HG03520 (cell line): Measurements from ENCODE around the gene REPS2.
"Not testable (repeated sequence)": the region's sequence is repeated elsewhere in the genome, so short reads cannot be mapped to it uniquely, and the experiment has no call there.

ENCODE experiments used
- ATAC-seq: cut with Tn5 transposase; IDR thresholded peaks from one replicate; pipeline ENCODE4 v1.9.1; 2021; ENCODE audit warnings: mild to moderate bottlenecking, moderate library complexity; ENCODE audit not compliant: unreplicated experiment

Gene REPS2

DNA sequence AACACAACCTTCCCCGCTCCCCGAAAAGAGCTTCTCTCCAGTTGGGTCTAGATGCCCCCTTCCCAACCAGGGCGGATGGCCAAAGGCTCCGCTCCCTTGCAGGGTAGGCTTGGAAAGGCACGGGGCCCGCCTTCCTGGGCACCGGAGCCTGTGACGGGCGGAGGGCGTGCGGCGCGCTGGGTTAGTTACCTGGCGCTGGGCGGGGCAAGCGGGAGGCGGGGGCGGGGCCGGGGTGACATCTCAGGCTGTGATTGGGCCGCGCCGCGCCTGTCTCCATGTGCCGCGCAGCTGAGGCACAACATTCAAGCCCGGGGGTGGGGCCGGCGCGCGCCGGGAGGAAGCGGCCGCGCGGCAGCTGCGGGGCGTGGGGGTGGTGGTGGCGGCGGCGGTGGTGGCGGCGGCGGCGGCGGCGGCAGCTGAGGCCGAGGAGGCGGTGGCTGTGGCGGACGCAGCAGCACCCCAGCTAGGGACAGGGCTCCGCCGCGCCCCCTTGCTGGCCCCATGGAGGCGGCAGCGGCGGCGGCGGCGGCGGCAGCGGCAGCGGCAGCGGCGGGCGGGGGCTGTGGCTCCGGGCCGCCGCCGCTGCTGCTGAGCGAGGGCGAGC is at the start of gene REPS2:
TSS of gene REPS2 (plus strand) at position 298 of the 604 bp plus-strand sequence. CDS start at position 502, 204 bp downstream.
- peak; percentile 88 for ATAC-seq

DNA sequence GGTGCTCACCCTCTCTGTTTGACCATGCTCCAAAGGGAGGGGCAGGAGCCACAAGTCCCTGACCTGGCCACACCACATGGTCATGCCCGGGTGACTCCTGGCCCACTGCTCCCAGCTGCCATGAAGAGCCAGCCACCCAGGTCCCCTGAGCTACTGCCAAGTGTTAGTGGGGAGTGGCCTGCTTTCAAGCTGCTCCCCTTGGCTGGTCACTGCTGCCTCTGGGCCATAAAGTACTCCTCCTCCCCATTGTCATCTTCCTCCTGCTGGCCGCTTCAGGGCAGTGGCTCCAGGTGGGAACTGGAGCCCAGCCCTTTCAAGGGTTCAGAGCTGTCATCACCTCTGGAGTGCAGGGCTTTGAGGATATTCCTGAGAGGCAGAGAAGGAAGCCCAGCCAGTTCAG is 49.0 kb upstream of the REPS2 start:
- no peak for ATAC-seq

DNA sequence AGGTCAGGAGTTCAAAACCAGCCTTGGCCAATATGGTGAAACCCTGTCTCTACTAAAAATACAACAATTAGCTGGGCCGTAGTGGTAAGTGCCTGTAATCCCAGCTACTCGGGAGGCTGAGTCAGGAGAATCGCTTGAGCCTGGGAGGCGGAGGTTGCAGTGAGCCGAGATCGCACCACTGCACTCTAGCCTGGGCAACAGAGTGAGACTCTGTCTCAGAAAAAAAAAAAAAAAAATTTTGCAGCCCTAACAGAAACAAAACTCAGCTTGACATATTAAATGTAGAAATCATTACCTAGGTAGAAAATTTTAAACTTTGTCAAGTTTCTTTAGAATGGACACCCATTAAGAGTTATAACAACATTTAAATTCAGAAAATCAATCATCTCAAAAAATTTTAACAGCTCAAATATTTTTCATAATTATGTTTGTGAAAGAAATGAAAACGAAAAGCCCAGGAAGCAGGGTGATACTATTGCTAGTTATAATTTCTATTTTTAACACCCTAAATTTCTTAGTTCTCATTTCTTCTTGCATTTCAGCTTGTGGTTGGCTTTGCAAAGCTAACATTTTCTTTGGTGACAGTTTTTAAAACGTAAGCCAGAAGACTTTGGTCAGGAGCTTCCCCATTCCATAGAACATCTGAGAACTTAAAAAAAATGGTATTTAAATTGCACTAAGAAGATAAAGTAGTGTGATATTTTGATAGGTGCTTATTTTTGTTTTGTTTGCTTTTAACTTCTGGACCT is 43.0 kb upstream of the REPS2 start:
- no peak for ATAC-seq

DNA sequence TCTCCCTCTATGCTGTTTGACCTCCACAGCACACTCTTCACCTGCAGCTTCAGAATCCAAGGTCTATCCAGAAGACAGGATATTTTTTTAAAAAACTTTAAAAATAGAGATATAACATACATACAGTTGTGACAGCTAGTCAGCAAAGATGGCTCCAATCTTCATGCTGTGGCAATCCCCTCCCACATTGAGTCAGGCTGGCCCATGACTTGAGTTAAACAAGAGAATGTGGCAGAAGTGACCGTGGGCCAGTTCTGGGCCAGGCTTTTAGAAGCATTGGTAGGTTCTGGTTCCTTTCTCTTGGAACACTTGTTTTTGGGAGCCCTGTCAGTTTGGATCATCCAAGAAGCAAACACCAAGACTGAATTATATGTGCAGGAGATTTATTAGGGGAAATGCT is 36.1 kb upstream of the REPS2 start:
- no peak for ATAC-seq

DNA sequence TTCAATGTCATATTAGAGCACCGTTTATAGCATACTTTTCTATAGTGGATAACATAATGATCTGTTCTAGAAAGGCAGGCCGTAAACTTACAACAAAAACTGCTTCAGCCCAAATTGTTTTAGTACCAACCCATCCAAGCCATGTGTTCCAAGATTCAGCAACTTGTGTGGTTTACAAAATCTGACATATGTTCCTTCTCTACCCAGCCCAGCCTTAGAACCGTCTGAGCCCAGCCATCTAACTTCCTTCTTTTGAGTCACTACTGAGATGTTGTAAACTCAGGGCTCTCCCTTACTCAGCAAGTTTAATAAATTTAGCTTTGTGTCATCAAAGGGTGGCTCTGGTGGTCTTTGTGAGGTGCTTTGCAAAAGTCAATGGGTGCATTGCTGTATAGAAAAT is 32.4 kb upstream of the REPS2 start:
- no peak for ATAC-seq

DNA sequence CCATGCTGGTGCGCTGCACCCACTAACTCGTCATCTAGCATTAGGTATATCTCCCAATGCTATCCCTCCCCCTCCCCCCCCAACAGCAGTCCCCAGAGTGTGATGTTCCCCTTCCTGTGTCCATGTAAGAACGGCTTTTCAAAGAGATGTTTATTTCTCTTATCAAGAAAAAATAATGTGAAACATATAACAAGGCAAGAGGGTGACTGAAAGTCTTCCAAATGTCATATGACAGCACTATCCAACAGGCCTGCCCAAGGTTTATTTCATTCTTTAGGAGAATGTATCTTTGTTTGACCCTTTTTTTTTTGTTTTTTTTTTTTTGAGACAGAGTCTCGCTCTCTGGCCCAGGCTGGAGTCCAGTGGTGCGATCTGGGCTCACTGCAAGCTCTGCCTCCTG is 29.9 kb upstream of the REPS2 start:
- no peak for ATAC-seq

DNA sequence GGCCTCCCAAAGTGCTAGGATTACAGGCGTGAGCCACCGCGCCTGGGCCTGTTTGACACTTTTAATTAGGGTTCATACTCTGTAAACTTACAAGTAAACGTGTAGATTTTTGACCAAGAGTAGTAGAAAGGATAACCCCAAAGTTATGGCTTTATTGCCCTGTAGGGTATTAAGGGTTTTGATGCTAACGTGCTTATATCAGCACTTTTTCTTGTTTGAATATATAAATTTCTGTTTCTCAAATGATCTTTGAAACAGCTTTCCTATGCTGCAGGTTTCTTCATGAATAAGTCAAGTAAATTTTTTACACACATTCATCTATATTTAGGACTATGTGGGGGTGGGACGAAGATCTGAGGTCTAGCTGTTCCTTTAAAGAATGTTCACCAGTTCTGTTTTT is 29.3 kb upstream of the REPS2 start:
- ATAC-seq, result no peak

DNA sequence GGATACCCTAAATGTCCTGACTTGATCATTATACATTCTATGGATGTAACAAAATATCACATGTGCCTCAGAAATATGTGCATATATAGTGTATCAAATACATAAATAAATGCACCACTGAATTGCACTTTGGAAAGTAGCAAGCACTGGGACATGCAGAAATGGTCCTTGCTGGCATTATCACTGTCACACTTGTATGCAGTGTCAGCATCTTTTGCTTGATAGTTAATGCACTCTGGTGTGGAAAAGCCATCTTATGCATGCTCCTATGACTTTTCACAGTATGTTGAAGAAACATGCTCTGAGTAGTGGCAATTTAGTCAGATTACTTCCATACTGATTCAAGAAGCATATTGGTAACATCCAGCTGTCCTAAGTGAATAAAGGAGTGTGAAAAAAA is 27.5 kb upstream of the REPS2 start:
- no peak for ATAC-seq

DNA sequence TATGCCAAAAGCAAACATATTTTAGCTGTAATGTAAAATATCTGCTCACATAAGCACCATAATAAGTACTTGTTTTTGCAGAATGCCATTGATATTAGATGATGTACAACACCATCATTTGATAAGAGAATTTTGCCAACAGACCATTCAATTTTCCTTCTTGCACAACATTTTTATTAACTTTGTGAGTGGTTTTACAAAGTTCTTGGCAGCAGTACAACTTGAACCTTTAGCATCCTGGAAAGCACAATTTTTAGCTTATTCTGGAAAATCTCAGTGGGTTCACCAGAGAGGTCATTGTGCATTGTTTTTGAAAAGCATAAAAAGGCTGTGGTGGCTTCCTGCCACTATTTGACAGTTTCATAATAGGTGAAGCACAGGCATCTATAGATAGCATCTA is 26.4 kb upstream of the REPS2 start:
- no peak for ATAC-seq

DNA sequence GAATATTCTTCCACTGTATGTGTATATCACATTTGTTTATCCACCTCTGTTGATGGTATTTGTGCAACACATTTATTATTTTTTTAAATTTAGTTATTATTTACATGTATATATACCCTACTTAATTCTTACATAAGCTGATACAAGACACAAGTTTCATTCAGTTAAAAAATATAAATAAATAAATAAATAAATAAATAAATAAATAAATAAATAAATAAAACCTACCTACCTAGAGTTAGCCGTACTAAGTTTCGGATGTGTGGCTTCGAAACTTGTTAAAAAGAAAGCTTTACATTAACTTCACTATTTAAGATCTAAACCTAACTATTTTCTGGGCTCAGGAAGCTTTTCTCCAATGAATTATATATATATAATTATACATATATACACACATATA is 23.3 kb upstream of the REPS2 start:
- ATAC-seq, result no peak

DNA sequence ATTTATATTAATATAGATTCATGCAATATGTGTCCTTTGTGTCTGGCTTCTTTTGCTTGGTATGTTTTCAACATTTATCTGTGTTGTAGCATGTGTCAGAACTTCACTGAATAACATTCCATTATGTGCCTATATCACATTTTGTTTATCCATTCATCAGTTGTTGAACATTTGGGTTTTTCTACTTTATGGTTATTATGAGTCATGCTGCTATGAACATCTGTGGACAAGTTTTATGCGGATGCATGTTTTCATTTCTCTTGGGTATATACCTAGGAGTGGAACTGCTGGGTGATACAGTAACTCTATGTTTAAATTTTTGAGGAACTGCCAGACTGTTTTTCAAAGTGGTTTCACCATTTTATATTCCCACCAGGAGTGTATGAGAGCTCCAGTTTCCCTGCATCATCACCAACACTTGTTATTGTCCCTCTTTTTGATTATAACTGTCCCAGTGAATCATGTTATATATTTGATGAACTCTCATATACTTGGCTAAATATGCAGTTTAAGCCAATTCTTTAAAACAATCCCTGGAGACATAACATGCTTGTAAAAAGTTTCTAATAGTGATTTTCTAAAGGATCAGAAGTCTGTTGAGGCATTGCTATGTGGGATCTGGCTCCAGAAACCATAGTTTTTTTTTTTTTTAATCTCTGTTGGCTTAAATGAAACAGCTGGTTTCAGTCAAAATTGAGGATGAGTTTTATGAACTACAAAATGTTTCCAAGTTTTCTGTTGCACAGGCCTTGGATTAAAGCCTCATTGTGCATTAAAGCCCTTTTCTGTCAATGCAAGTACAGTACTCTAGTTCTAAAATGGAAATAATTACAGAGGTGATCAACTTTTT is 21.6 kb upstream of the REPS2 start:
- ATAC-seq, result no peak

DNA sequence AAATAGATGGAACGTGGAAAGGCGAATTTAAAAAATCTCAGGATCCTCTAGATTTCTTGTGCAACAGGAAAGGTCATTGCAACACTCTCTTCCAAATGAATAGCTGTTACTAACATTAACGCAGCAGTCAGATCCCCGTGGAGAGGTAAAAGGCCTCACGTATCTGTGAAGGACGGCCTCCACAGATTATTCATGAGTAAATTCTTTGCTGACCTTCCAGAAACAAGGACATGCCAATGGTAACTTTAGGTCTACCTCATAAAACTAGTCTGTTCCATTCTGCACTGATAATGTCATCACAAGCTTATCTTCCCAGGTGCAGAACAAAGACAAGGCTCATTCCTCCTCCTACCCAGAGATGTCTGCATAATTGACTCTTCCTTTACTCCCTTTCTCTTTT is 16.1 kb upstream of the REPS2 start:
- ATAC-seq, result no peak

DNA sequence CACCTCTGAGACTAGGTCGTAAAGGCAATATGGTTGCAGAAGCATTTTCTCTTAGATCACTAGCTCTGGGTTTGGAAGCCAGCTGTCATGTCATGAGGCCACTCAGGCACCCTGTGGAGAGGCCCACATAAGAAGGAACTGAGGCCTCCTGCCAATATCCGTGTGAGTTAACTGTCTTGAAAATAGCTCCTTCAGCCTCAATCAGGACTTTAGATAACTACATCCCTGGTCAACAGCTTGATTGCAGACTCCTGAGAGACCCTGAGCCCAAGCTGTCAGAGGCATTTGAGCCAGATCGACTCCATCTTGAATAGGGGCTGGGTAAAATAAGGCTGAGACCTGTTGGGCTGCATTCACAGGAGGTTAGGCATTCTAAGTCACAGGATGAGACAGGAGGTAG is 15.1 kb upstream of the REPS2 start:
- no peak for ATAC-seq

DNA sequence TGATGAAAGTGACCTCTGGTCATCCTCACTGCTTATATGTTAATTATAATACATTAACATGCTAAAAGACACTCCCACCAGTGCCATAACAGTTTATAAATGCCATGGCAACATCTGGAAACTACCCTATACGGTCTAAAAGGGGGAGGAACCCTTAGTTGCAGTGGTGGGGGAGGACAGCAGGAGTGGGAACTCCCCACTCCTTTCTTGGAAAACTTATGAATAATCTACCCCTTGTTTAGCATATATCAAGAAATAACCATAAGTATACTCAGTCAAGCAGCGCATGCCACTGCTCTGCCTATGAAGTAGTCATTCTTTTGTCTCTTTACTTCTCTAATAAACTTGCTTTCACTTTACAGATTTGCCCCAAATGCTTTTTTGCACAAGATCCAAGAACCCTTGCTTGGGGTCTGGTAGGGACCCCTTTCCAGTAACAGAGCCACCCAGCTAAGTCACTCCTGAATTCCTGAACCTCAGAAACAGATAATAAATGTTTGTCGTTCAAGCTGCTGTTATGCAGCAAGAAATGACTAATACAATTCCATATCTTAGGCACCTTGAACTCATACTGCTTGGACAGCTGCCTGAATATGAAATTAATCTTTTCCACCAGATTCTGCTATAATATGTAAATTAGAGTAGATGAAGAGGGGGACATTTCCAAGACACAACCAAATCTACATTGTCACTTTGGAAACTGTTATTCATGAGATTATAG is 14.4 kb upstream of the REPS2 start:
- no peak for ATAC-seq

DNA sequence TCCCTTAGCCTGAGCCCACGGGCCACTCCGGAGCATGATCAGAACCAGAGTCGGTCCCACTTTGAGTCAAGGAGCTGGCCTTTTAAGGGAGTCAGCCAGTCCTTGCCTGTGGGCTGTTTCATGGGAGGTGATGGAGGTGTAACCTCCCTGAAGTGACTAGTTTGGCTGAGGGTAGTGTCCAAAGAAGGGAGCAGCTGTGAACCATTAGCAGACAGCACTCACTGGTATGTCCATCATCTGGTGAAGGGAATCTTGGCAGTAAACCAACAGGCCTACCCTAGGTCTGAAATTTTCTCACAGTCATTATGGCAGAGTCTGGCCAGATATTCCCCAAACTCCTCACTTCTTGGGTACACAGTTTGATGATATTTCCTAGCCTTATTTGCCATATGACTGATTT is 12.3 kb upstream of the REPS2 start:
- ATAC-seq, result no peak

DNA sequence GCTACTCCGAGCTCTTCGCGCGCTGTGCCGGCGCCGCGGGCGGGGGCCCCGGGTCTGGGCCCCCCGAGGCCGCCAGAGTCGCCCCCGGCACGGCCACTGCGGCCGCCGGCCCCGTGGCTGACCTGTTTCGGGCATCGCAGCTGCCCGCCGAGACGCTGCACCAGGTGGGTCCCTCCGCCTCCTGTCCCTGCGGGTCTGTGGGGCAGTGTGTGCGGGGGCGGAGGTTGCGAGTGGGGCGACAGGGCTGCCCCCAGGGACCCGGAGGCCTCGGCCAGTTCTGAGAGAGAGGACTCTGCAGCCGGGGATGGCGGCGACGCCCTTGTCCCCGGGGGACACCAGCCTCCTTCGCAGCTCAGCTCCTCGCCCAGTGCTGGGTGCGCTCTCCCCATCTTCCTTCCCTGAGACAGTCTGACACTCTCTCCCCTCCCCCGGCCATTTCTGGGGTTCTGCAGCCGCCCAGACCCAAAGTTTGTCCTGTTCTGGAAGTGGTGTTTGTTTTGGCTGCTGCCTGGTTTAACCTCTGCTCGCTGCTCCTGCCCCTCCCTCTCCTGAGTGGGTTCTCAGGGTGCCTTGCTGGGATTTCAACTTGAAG is 609 bp downstream of the REPS2 start:
- no peak for ATAC-seq

DNA sequence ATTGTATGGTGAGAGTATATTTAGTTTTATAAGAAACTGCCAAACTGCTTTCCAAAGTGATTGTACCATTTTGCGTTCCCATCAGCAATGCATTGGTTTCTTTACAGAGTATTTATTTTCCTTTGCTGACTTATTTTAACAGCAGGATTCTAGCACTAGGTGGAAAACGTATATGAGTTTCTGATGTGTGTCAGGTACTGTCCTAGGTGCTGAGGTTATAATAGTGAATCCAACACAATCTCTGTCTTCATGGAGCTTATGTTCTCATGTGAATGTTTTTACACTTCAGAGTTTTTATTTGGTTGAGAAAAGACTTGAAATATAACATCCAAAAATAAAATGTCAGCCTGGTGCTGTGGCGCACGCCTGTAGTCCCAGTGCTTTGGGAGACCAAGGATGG is 4.0 kb downstream of the REPS2 start:
- no peak for ATAC-seq

DNA sequence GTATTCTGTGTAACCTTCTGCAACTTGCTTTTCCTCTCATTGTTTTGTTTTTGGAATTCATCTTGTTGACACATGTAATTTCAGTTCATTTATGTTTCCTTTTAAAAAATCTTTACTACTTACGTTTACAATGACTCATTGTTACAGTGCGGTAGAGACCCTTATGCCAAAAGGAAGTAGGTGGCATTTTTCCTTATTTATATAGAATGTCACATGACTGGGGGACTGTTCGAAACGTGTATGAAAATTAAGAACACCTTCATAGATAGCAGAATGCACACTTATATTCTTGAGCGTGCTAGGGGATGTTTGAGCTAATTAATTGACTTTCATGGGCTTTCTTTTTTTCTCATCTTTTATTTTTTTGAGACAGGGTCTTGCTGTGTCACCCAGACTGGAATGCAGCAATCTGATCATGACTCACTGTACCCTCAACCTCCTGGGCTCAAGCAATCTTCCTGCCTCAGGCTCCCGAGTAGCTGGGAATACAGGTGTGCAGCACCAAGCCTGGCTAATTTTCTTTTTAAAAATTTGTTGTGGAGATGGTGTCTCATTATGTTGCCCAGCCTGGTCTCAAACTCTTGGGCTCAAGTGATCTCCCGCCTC is 7.3 kb downstream of the REPS2 start:
- no peak for ATAC-seq

DNA sequence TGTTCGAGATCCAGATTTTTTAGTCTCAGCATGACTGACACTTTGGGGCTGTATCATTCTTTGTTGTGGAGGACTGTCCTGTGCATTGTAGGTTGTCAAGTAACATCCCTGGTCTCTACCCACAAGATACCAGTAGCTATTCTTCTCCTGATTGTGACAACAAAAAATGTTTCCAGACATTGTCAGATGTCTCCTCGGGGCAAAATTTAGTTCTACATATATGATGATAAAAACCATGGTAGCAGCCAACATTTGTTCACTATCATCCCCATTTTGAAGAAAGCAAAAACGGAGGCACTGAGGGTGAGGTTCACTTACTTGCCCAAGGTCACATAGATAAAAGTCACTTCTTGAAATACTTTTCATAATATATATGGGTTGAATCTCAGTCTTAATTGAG is 11.3 kb downstream of the REPS2 start:
- ATAC-seq, result no peak

DNA sequence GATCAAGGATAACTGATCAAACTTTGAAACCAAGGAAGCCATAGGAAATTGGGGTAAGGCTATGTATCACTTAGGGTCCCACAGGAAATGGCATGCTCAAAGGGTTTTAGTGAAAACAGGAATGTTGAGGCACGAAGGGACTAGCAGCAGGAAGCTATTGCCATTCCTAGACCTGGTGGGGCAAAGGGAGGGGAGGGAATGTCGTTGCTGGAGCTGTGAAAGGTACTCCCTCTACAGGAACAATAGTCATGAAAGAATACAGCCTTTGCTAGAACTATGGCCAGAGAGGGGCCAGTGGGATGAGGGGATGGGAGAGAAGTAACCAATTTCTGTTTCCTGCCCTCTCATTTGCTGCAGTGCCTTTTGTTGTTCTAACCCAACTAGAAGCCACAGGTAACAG is 11.9 kb downstream of the REPS2 start:
- ATAC-seq, result no peak

DNA sequence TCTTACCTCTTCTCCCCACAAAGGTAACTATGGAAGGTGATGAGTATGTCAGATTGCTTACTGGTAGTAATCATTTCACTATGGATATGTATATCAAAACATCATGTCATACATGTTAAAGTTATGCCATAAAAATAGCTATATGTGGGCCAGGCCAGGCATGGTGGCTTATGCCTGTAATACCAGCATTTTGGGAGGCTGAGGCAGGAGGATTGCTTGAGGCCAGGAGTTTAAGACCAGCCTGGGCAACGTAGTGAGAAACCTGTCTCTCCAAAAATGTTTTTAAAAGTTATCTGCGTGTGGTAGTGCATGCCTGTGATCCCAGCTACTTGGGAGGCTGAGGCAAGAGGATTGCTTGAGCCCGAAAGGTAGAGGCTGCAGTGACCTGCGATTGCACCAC is 16.2 kb downstream of the REPS2 start:
- not testable (repeated sequence) for ATAC-seq
